Measurements from ENCODE around the gene PRKCI. TPM values are rescaled to one million over a fixed set of nuclear protein-coding genes. Genes with fewer than 3 reads are reported as not detected.

PRKCI gene
- total RNA-seq, 1 donor = 56.2 TPM

GRCh38 chr3:170222647-170223541 lies 670 bp downstream of the PRKCI start:
- peak; percentile 45 for DNase-seq (ENCODE audit: low read depth)
- peak overlapping the region; percentile 91 for H3K4me3 ChIP-seq (ENCODE audit: low read depth, low read length)
- peak; percentile 41 for TF ChIP-seq CTCF (IDR thresholded peaks at IDR 0.05; ENCODE audit: insufficient read depth, low read length)

GRCh38 chr3:170225166-170225565 lies 2.9 kb downstream of the PRKCI start:
- no peak overlapping the region for H3K4me3 ChIP-seq (ENCODE audit: low read depth, low read length)
- TF ChIP-seq CTCF (IDR thresholded peaks at IDR 0.05; ENCODE audit: insufficient read depth, low read length) = no peak
- DNase-seq (ENCODE audit: low read depth) = no peak

GRCh38 chr3:170226426-170226960 lies 4.3 kb downstream of the PRKCI start:
- peak; percentile 56 for DNase-seq (ENCODE audit: low read depth)
- TF ChIP-seq CTCF (IDR thresholded peaks at IDR 0.05; ENCODE audit: insufficient read depth, low read length) = no peak
- H3K4me3 ChIP-seq (ENCODE audit: low read depth, low read length) = no peak overlapping the region

- no peak overlapping the region for H3K4me3 ChIP-seq (ENCODE audit: low read depth, low read length)
- peak; percentile 37 for DNase-seq (ENCODE audit: low read depth)
- no peak for TF ChIP-seq CTCF (IDR thresholded peaks at IDR 0.05; ENCODE audit: insufficient read depth, low read length)
Observed at GRCh38 chr3:170228093-170228766, 6.0 kb downstream of the PRKCI start.

GRCh38 chr3:170232266-170232665 lies 10.0 kb downstream of the PRKCI start:
- no peak overlapping the region for H3K4me3 ChIP-seq (ENCODE audit: low read depth, low read length)
- no peak for TF ChIP-seq CTCF (IDR thresholded peaks at IDR 0.05; ENCODE audit: insufficient read depth, low read length)
- peak; percentile 62 for DNase-seq (ENCODE audit: low read depth)

GRCh38 chr3:170233530-170233929 lies 11.3 kb downstream of the PRKCI start:
- DNase-seq (ENCODE audit: low read depth) = peak; percentile 94
- H3K4me3 ChIP-seq (ENCODE audit: low read depth, low read length) = no peak overlapping the region
- no peak for TF ChIP-seq CTCF (IDR thresholded peaks at IDR 0.05; ENCODE audit: insufficient read depth, low read length)
